Measurements from ENCODE around the gene OTULIN. TPM values are rescaled to one million over a fixed set of nuclear protein-coding genes. Genes with fewer than 3 reads are reported as not detected.

The OTULIN gene
- polyA plus RNA-seq, 4 donors = 19.2 to 24.5 (median 23.0) TPM

DNA sequence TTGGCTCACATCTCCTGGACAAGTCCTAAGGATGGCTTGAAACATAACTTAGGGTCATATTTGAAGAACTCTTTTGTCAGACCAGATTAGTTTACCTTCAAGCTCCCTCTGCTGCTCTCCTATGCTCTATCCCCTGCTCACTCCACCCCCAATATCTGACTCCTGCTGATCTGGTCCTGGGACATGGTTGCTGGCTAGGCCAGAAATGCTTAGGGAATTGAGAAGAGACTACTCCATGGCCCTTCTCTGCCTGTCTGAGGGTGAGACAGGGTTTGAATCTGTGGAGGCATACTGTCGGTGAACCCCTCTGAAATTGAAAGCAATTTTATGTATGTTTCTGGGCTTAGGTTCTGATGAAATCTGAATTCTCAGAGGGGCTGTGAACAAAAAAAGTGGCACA lies 3.3 kb downstream of the OTULIN start:
- DNase-seq (ENCODE audit: low read depth in 4 of 4, low spot score in 3 of 4) = no peak

DNA sequence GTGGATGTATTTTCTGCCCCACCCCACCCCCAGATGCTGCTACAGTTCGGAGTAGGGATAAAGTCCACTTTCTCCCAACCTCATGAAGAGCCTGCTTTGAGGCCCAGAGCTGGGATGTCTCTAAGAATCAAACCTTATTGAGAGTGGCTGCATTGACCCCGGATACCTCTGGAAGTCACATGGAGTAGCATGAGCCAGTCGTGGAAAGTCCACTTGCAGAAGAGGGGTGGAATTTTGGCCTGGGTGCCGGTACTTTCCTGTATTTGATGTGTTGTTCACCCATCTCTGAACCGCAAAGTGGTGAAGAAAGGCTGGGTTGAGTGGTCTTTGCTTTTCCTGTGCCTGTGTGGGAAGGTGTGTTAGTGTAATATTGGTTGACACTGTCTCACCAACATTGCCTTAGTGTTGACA lies 3.7 kb downstream of the OTULIN start:
- DNase-seq (ENCODE audit: low read depth in 4 of 4, low spot score in 3 of 4) = no peak

DNA sequence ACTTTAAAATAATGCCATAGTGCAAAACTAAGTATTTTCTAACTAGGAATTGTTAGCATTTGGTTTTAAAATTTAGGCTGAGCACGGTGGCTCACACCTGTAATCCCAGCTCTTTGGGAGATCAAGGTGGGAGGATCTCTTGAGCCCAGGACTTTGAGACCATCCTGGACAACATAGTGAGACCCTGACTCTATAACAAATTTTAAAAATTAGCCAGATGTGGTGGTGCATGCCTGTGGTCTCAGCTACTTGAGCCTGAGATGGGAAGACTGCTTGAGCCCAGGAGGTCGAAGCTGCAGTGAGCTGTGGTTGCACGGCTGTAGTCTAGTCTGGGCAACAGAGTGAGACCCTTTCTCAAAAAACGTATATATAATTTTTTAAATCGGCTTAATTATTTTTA lies 4.9 kb downstream of the OTULIN start:
- DNase-seq (ENCODE audit: low read depth in 4 of 4, low spot score in 3 of 4) = no peak

DNA sequence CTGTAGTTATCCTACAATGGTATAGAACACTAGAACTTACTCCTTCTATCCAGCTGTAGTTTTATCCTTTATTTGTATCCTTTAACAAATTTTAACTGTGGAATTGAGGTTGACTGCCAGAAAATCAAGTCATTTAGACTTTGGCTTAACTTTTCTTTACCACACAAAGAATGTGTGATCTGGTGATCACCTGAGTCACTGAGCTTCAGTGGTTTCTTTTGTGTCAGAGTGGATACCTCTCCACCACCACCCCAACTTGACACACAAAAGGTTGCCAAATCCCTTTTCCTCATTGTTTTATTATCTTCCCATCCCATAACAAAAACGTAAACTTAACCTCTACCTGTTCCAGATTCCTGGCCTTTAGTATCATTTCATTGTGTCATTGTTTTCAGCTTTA lies 5.5 kb downstream of the OTULIN start:
- DNase-seq (ENCODE audit: low read depth in 4 of 4, low spot score in 3 of 4) = no peak

DNA sequence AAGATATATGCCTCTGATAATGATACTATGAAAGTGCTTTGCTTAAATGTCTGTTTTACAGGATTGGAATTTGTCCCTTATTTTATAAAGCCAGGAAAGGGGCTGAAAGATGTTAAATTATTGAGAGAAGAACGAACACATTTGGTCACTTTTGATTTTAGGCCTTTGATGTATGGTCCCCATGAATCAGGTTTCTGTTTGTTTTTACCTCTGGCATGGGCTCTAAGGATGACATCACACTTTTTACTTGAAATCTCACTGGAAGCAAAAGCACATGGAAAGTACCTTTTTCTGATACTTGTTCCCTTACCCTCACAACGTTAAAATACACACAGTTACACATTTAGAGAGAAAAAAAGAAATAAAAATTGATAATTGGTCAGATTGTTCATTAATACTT lies 6.9 kb downstream of the OTULIN start:
- no peak for DNase-seq (ENCODE audit: low read depth in 4 of 4, low spot score in 3 of 4)

DNA sequence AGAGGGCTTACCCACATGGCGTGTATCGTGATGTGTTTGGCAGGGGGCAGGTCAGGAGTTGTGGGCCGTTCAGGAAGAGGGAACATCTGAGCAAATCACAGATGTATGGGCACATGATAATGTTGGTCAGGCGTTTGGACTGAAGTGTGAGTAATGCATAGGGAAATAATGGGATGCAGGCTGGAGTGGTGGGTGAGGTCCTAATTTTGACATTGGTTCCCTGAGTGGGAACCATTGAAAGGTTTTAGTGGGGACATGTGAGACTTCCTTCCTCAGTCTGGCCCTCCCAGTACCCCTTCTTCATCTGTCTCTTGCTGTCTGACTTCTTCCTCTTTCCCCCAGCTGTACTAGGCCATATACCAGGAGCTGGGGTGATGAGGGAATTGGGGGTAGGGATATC lies 7.6 kb downstream of the OTULIN start:
- no peak for DNase-seq (ENCODE audit: low read depth in 4 of 4, low spot score in 3 of 4)

DNA sequence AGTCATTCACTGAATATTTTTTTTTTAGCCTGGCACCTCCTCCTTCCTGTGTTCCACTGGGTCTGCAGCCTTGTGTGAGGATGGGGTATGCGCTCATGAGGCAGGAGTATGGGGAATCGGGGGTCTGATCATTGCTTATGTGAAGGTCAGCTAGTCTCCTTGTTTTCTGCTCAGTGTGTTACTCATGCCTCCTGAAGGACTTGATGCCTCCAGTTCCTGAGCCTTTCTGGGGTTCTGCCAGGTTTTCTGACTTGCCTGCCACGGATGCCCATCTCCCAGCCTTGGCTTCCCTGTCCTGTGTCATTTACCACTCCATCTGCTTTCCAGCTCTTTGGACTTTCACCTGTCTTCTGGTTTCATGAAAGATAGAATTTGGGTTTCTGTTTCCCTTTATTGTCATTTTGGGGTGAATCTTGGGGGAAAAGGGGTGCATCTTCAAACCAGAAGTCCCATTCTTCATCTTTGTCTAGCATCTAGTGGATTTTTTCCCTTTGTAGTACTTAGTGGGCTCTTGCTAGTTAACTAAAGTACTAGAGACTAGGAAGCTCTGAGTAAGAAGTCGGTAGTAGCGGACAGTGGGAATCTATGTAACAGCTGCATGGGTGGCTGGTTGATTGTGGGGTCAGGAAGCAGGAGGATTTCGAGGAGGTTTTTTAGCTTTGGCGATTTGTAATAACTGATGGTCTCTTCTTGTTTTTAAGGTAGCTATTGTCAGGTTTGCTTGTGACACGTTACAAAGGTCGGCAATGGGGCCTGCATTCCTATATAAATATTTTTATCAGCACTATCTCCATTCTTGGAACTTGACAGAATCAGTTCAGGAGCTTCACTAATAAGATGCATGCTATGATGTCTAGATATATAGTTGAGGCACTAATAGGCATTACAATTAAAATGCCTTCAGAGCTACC lies 8.2 kb downstream of the OTULIN start:
- no peak for DNase-seq (ENCODE audit: low read depth in 4 of 4, low spot score in 3 of 4)

DNA sequence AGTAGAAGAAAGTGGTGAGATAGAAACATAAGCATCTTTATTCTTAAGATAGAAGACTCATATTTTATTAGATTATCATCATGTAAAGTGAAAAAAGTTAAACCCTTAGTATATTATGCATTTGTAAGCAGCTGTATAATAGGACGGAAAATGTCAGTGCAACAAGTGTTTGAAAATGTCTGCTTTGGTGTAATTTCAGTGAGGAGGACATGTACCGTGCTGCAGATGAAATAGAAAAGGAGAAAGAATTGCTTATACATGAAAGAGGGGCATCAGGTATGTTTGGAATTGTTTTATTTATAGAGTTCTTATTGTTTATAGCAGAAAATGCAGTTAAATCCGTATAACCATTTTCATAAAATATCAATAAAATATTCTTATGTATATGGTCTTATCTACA lies 8.9 kb downstream of the OTULIN start:
- DNase-seq (ENCODE audit: low read depth in 4 of 4, low spot score in 3 of 4) = no peak

DNA sequence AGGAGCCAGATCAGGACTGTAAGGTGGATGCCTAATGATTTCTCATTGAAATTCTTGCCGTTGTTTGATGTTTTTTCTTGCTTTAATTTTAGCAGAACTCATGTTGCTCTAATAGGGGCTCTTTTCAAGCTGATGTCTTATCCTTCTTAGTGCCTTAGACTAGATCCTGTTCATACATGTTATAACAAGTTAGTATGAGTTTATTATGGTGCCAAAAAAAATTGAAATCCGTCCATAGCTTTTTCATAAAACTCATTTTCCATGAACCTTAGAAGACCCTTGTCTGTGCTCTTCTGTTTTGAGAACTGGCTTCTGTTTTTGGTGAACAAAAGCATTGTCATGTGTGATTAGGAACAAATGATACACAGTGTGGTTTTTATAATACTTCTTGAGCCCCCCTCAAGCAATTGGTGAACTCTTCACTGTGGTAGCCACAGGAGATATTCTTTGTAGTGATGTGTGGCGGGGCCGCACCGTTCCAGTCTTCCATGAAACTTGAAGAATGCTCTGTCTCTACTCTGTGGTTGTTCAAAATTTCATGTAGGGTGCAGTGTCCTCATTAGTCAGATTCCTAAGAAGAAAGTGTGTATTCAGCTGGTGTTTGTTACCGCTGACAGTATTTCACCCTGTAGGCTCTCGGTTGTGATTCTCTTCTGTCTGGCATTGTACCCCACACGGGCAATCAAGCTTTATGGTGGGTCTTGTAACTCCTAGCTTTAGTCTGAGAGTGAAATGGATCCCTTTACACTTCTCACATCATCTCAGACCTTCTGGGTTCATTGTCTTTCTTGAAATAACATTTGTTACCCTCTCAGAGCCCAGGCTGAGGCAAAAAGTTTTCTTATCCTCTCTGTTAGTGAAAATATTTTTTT lies 10.7 kb downstream of the OTULIN start:
- no peak for DNase-seq (ENCODE audit: low read depth in 4 of 4, low spot score in 3 of 4)

DNA sequence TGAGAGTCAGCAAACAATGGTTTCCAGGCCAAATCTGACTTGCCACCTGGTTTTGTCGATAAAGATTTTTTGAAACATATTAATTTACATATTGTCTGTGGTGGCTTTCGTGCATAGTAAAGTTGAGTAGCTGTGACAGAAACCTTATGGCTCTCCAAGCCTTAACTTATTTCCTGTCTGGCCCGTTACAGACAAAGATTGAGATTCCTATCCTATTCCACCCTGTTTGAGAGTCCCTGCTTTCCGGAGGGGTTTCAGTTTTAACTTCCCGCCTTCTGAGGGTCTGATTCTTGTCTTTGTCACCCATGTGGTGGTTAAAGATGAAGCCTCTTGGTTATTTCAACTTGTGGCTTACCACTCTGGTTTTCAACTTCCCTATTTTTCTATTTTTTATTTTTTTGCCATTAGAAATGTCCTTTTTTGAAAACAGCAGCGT lies 11.4 kb downstream of the OTULIN start:
- no peak for DNase-seq (ENCODE audit: low read depth in 4 of 4, low spot score in 3 of 4)

DNA sequence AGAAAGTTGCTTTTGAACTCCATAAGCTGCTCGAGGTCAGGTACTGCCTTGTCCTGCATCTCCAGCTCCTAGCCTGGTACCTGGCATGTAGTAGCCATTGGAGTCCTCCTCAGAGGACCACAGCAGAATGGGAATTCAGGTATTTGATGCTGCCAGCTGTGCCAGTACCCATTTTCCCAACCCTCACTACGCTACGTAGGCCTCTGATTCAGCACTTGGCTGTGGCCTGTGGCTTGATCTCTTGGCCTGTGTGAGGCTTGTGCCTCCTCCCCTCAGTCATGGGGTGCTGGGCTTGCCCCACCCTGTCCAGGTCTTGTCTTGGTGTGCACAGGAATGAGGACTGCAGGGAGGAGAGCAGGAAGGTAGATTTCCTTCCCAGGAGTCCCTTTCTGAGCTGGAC lies 11.8 kb downstream of the OTULIN start:
- no peak for DNase-seq (ENCODE audit: low read depth in 4 of 4, low spot score in 3 of 4)

DNA sequence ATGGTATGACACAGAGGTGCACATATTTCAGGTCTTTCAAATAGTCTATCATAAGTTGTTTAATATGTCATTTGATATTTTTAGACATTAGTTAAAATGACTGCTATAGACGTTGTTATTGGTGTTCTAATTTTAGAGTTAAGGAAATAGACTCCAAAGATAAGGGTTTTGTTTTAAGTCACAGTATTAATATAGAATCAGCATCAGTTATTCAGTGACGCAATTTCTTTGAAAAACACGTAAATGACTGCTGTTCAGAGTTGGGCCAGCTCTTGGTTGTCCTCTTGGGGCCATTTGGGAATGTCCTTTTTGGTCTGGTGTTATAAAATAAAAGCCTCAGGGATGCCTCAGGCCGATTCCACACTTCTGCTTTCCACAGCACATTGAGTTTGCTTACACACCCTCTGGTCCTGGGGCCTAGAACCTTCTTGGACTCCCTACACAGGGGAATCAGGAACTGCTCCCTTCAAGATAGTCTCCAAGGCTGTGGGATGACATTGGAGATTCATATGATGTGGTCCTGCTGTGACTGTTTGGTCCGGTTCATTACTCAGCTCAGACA lies 14.3 kb downstream of the OTULIN start:
- no peak for DNase-seq (ENCODE audit: low read depth in 4 of 4, low spot score in 3 of 4)

DNA sequence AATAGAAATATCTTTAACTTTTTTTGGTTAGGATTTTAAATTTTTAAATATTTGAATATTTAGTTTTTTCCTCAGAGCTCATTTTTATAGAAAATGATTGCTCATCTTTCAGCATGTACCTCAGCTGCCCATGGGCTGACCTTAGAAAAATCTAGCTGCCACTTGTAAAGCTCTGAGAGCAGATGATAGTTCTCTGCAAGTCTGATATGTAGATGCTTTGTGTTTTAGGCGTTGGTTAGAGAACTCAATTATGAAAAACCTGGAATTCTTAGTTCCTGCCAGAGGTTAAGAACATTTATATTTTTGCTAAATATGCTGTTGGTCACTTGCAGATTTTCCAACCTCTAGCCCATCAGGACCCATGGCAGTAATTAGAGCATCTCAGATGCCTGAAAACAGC lies 15.1 kb downstream of the OTULIN start:
- DNase-seq (ENCODE audit: low read depth in 4 of 4, low spot score in 3 of 4) = no peak

DNA sequence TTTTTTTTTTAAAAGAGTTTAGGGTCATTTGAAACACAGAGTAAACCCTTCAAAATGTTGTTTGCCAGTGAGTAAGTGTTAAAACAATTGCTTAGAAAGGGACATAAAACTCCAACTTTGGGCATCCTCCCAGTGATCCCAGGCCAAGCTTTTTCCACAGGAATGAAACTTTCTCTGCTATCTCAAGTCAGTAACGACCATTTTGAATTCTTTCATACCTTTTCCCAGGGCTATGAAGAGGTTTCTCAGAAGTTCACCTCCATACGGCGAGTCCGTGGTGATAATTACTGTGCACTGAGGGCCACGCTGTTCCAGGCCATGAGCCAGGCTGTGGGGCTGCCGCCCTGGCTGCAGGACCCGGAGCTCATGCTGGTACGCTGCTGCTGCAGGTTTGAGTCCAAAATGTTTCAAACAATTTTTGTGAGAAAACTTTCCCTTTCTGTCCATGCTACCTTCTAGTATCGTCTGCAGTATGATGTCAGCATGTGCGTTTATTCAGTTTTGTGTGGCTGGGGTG lies 16.8 kb downstream of the OTULIN start:
- DNase-seq (ENCODE audit: low read depth in 4 of 4, low spot score in 3 of 4) = no peak

DNA sequence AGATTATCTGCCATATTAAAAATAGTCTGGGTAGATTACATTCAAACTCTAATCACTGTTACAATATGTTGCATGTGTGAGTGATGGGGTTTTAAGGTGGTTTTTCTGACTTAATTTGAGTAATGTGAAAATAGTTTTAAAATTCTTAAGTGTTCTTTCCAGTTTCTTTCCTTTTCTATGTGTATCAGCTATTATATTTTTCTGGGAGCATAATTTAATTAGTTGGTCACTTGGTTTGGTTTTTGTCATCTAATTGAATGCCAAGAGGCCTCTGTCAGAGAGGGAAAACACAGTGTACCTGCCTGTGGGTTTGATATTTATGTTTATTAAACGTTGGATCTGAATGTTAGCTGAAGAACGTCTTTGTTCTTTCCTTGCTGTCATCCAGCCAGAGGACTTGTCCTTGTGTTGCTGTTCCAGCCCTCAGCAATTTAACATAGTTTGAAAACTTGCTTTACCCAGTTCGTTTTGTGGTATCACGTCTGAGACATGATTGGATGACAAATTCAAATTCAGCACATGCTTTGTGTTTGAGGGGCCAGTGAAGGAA lies 19.5 kb downstream of the OTULIN start:
- DNase-seq (ENCODE audit: low read depth in 4 of 4, low spot score in 3 of 4) = no peak

DNA sequence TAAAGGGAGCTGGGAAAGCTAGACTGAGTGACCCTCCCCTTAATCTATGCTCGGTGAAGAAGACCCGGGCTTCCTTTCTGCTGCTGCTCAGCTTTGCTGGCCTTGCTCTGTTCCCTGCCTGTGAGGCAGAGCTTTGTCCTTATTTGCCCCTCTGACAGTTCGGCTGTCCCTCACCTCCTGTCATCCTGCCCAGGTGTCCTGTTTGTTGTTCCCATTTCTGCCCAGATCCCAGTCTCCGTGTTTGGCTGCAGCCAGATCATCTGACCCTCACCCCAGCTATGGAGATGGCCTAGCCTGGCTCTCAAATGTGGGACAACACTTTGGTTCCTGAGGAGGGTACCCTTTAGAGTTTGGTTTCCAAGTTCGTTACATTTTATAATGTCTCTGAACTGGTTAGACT lies 20.2 kb downstream of the OTULIN start:
- DNase-seq (ENCODE audit: low read depth in 4 of 4, low spot score in 3 of 4) = no peak

DNA sequence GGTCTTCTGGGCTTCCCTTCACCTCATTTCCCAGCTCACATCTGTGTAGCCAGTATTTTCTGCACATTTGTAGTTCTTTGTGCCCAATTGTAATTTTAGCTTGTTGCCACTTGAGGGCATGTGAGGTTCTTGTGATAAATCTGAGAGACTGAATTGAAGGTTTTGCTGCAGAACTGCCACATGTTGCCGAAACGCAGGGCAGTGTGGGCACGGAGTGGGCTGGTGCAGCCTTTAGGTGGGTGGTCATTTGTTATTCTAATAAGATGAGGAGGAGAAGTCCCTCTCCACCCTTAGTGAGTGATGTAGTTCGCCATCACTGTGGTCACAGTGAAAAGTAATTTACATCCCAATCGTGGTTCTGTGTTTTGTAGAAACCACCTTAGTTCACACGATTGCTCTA lies 21.2 kb downstream of the OTULIN start:
- no peak for DNase-seq (ENCODE audit: low read depth in 4 of 4, low spot score in 3 of 4)

DNA sequence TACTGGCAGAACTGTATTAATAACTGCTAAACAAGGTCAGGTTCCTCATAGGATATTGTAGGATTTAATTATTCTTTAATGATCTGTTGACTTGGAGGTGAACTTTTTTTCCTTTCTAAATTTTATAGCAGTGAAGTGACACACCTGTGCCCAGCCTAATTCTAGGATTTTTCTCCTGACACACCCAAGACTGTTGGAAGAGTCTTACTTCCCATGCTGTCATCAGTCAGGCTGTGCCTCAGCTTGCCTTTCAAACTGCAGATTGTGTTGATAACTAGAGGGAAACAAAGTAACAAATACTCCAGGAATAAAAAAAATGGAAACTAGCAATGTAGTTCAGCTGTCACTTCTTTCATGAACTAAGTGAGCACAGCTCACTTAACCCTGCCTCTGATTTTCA lies 22.0 kb downstream of the OTULIN start:
- no peak for DNase-seq (ENCODE audit: low read depth in 4 of 4, low spot score in 3 of 4)

DNA sequence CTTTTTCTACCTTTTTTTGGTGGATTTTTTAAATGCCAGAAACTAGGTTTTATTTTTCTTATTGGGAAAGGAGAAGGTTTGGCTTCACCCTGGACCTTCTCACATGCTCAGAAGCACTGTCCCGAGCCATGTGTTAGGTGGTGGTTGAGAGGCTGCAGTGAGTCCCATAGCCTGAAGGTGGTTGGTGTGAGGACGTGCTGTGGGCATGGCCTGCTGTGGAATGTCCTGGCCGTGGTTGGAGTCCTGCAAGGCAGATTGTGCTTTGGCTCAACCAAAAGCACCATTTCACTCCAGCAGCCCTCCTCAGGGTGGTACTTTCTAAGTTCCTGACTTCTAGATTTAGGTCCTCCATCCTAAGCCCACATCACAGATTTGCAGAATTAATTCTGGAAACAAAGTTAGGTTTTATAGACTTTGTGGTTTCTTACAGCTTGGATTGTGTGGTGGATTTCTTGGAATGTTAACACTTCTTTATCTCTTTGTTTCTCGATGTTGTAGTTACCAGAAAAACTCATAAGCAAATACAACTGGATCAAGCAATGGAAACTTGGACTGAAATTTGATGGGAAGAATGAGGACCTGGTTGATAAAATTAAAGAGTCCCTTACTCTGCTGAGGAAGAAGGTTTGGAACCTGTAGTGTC lies 22.6 kb downstream of the OTULIN start:
- no peak for DNase-seq (ENCODE audit: low read depth in 4 of 4, low spot score in 3 of 4)

DNA sequence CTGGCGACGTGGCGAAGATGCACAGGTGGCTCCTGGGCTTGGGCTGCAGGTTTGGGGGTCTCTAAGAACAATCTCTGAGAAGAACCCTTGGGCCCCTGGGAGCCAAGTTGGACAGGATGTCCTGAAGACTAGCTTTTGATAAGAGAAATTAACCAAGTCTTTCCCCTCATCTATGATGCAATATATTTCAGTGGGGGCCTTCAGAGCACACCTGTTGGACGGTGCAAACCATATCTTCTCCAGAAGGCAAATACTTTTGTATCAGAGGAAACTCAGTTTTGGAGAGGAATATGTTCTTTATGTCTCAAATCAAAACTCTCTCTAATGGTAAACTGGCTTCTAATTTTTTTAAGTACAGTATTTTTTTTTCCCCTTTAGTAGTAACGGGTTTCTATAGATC lies 28.6 kb downstream of the OTULIN start:
- no peak for DNase-seq (ENCODE audit: low read depth in 4 of 4, low spot score in 3 of 4)
